Gastrocnemius medialis (tissue), 4 donors: Measurements from ENCODE around the gene KLHL28. TPM values are rescaled to one million over a fixed set of nuclear protein-coding genes. Genes with fewer than 3 reads are reported as not detected.

Experiments used
- ATAC-seq, 2 donors: fragments of 150-250 bp; one replicate each; pipeline ENCODE4 v1.9.1; 2016
- DNase-seq, 2 donors: peaks; one replicate each; pipeline ENCODE4 v3.0.0-alpha.2; 2019
- H3K27ac ChIP-seq, 4 donors: fragments of 200-600 bp; sonication (generic); 1 replicate in 1 of 4; 2 replicates in 3 of 4; pipeline ENCODE4 v1.5.1; 2016 to 2018; ENCODE audit warnings: mild to moderate bottlenecking in 2 of 4, moderate library complexity in 1 of 4
- H3K27me3 ChIP-seq, 3 donors: fragments of 200-600 bp; sonication (generic) in 2 of 3; 1 replicate in 1 of 3; 2 replicates in 2 of 3; pipeline versions ENCODE4 v1.5.1 to v1.6.0; 2016 to 2019; ENCODE audit warnings: mild to moderate bottlenecking in 1 of 3, moderate library complexity in 1 of 3
- H3K36me3 ChIP-seq, 2 donors: fragments of 200-600 bp; sonication (generic) in 1 of 2; one replicate each; pipeline ENCODE4 v1.5.1; 2017 to 2018
- H3K4me1 ChIP-seq, 2 donors: fragments of 200-600 bp; sonication (generic) in 1 of 2; one replicate each; pipeline ENCODE4 v1.5.1; 2016 to 2017; ENCODE audit warnings: mild to moderate bottlenecking in 2 of 2
- H3K4me3 ChIP-seq, 4 donors: fragments of 200-600 bp; sonication (generic) in 3 of 4; 1 replicate in 1 of 4; 2 replicates in 3 of 4; pipeline ENCODE4 v1.5.1; 2016 to 2019; ENCODE audit warnings: mild to moderate bottlenecking in 2 of 4
- H3K9me3 ChIP-seq, 3 donors: fragments of 200-600 bp; sonication (generic) in 2 of 3; 1 replicate in 1 of 3; 2 replicates in 2 of 3; pipeline ENCODE4 v1.5.1; 2016 to 2019
- POLR2A ChIP-seq, 2 donors: fragments of 450-650 bp; IDR thresholded peaks; one replicate each; pipeline ENCODE4 v1.6.1; 2017; ENCODE audit warnings: antibody characterized with exemption in 2 of 2, mild to moderate bottlenecking in 2 of 2, moderate library complexity in 2 of 2
- in situ Hi-C, 4 donors: fragments of 200-750 bp; cut with MboI; loops; one replicate each; pipeline versions ENCODE4 v1.15.0 to v1.8.0; 2017; ENCODE audit warnings: low sequenced_read_pairs in 4 of 4
- intact Hi-C: fragments of 100-400 bp; cut with DNase I; formaldehyde crosslinking; loops from one replicate; pipeline ENCODE4 v1.15.1; 2023; ENCODE audit warnings: low total_unique reads
- total RNA-seq, 4 donors: library from RNA; depleted of rRNA; stranded (reverse); fragments of >200 nt; gene quantifications; one replicate each; pipeline versions ENCODE4 v1.1.0 to v1.2.3, GENCODE V29; 2016
- TF ChIP-seq, protein P1 (sequence below), 5 experiments: fragments of 450-650 bp in 3 of 5; fragments of 200-600 bp in 2 of 5; sonication (generic) in 2 of 5; IDR thresholded peaks in 4 of 5; conservative IDR thresholded peaks in 1 of 5; 1 replicate in 4 of 5; 2 replicates in 1 of 5; pipeline ENCODE4 v1.5.1; 2016 to 2019; ENCODE audit warnings: antibody characterized with exemption in 5 of 5, mild to moderate bottlenecking in 3 of 5, moderate library complexity in 3 of 5

The KLHL28 gene
- total RNA-seq, 4 donors from 2014 or later = 7.3 to 11.9 (median 8.2) TPM

DNA sequence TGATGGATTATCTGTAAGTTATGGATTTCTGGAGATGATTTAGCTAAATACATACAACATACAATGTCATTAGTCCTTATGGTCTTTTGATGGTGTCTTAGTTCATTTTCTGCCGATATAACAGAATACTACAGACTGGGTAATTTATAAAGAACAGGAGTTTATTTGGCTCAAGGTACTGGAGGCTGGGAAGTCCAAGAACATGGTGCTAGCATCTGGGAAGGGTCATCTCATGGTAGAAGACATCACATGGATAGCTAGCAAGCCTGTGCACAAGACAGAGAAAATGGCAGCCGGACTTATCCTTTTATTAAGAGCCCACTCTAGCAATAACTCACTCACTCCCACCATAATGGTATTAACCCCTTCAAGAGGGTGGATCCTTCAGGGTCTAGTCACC is 24.2 kb downstream of the KLHL28 start:
- in situ Hi-C loops = no loop called here
- H3K4me3 ChIP-seq = no peak overlapping the region
- no peak overlapping the region for H3K27ac ChIP-seq
- TF ChIP-seq, protein P1, sequence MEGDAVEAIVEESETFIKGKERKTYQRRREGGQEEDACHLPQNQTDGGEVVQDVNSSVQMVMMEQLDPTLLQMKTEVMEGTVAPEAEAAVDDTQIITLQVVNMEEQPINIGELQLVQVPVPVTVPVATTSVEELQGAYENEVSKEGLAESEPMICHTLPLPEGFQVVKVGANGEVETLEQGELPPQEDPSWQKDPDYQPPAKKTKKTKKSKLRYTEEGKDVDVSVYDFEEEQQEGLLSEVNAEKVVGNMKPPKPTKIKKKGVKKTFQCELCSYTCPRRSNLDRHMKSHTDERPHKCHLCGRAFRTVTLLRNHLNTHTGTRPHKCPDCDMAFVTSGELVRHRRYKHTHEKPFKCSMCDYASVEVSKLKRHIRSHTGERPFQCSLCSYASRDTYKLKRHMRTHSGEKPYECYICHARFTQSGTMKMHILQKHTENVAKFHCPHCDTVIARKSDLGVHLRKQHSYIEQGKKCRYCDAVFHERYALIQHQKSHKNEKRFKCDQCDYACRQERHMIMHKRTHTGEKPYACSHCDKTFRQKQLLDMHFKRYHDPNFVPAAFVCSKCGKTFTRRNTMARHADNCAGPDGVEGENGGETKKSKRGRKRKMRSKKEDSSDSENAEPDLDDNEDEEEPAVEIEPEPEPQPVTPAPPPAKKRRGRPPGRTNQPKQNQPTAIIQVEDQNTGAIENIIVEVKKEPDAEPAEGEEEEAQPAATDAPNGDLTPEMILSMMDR (IDR thresholded peaks at IDR 0.05 in 4 of 5, conservative IDR thresholded peaks at IDR 0.05 in 1 of 5) = no peak
- no peak for TF ChIP-seq POLR2A (IDR thresholded peaks at IDR 0.05)
- no peaks in the 10 kb centered on the region for H3K27me3 ChIP-seq
- no peak for DNase-seq
- no peaks in the 10 kb centered on the region for H3K9me3 ChIP-seq
- H3K36me3 ChIP-seq = peaks cover 0 to 29% of the 10 kb centered on the region in 2 donors
- no peaks in the 10 kb centered on the region for H3K4me1 ChIP-seq
- no peak for ATAC-seq
- intact Hi-C loops = no loop called here

DNA sequence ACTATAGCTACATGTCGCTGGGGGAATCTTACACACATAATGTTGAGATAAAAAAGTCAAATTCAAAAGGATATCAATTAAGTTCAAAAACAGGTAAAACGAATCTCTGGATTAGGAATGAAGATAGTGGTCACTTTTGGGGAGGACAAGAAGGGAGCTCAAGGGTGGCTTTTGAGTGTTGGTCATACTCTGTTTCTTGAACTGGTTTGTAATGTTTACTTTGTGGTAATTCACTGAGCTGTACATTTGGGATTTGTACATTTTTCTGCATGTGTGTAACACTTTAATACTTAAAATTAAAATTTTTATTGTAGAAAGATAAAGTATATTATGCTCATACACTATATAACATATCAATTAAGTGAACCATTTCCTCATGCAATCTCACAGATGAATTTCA is 26.6 kb downstream of the KLHL28 start:
- DNase-seq = no peak

DNA sequence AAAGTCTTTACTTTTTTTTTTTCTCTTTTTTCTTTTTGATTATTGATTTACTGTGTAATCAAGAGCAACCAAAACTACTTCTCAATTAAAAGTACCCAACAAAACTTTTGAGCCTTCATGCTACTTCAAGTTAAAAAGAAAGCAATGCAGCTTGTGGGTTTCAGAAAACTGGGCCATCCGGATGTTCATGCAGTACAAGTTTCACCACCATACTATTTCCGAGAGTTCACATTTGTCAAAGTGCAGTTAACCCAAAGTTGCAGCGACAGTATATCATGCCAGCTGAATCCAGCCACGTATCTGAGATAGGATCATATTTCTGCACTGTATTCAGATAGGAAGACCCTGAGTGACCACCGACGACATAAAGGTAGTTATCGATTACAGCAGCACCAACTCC is 33.0 kb downstream of the KLHL28 start:
- TF ChIP-seq, protein P1 (IDR thresholded peaks at IDR 0.05 in 4 of 5, conservative IDR thresholded peaks at IDR 0.05 in 1 of 5) = no peak
- no peak for TF ChIP-seq POLR2A (IDR thresholded peaks at IDR 0.05)
- DNase-seq (no peak), ATAC-seq (no peak)
- Histone ChIP-seq H3K27me3 (no peaks in the 10 kb centered on the region), H3K27ac (no peak overlapping the region), H3K36me3 (peaks cover 0 to 11% of the 10 kb centered on the region in 2 donors), H3K4me3 (no peak overlapping the region), H3K4me1 (no peaks in the 10 kb centered on the region), H3K9me3 (no peaks in the 10 kb centered on the region)
- intact Hi-C loops (no loop called here), in situ Hi-C loops (no loop called here)

More for the DNA sequence above, 26.6 kb downstream of the KLHL28 start:
- in situ Hi-C loops = no loop called here
- Histone ChIP-seq H3K36me3 (peaks cover 0 to 18% of the 10 kb centered on the region in 2 donors), H3K9me3 (no peaks in the 10 kb centered on the region), H3K27me3 (no peaks in the 10 kb centered on the region), H3K4me1 (no peaks in the 10 kb centered on the region), H3K27ac (no peak overlapping the region), H3K4me3 (no peak overlapping the region)
- intact Hi-C loops = no loop called here
- TF ChIP-seq POLR2A (IDR thresholded peaks at IDR 0.05) = no peak
- TF ChIP-seq, protein P1 (IDR thresholded peaks at IDR 0.05 in 4 of 5, conservative IDR thresholded peaks at IDR 0.05 in 1 of 5) = no peak
- no peak for ATAC-seq

- in situ Hi-C loops (loop anchor here (25.0 kb wide), 1 partner anchor 347 kb away; the partner anchor contains the start of gene MIS18BP1 (in 4 of the 4)), intact Hi-C loops (loop anchor here (5.0 kb wide), 1 partner anchor 217 kb away; the partner anchor contains the start of gene FKBP3)
- Histone ChIP-seq H3K27me3 (peaks cover 17 to 24% (median 22%) of the 10 kb centered on the region in 3 donors), H3K36me3 (no peaks in the 10 kb centered on the region), H3K4me1 (no peaks in the 10 kb centered on the region), H3K4me3 (no peak overlapping the region), H3K27ac (no peak overlapping the region), H3K9me3 (no peaks in the 10 kb centered on the region)
- DNase-seq = no peak
- ATAC-seq = no peak
- TF ChIP-seq, protein P1 (IDR thresholded peaks at IDR 0.05 in 4 of 5, conservative IDR thresholded peaks at IDR 0.05 in 1 of 5) = no peak
- TF ChIP-seq POLR2A (IDR thresholded peaks at IDR 0.05) = no peak
Observed at GRCh38 chr14:44914849-44915248, 46.9 kb downstream of the KLHL28 start.
